Loucy (cell line): ENCODE measurements around the gene PDK2.

Experiments
- H2AFZ ChIP-seq: fragments of 200-600 bp; sonication (generic); 2 replicates; pipeline ENCODE4 v1.6.0; 2016; ENCODE audit warnings: antibody characterized with exemption, mild to moderate bottlenecking, low read length, moderate library complexity
- H3F3A ChIP-seq: fragments of 200-600 bp; 2 replicates; pipeline ENCODE4 v1.6.0; 2016; ENCODE audit warnings: antibody characterized with exemption, low read depth, mild to moderate bottlenecking
- H3K27me3 ChIP-seq: fragments of 200-600 bp; sonication (generic); 2 replicates; pipeline ENCODE4 v1.6.1; 2014; ENCODE audit warnings: low read length, mild to moderate bottlenecking; ENCODE audit not compliant: insufficient read depth, poor library complexity, severe bottlenecking
- H3K36me3 ChIP-seq: fragments of 200-600 bp; sonication (generic); 2 replicates; pipeline ENCODE4 v1.6.1; 2016; ENCODE audit warnings: low read length; ENCODE audit not compliant: insufficient read depth
- H3K4me1 ChIP-seq: fragments of 200-600 bp; sonication (generic); 2 replicates; pipeline ENCODE4 v1.5.1; 2014; ENCODE audit warnings: low read length, mild to moderate bottlenecking; ENCODE audit not compliant: insufficient read depth, poor library complexity, severe bottlenecking
- H3K4me2 ChIP-seq: fragments of 200-600 bp; sonication (generic); 2 replicates; pipeline ENCODE4 v1.6.0; 2014; ENCODE audit warnings: antibody characterized with exemption, low read length, low read depth, mild to moderate bottlenecking; ENCODE audit not compliant: poor library complexity, severe bottlenecking
- H3K4me3 ChIP-seq: fragments of 200-600 bp; sonication (generic); 2 replicates; pipeline ENCODE4 v1.5.1; 2014; ENCODE audit warnings: low read length, mild to moderate bottlenecking, mixed read lengths; ENCODE audit not compliant: poor library complexity, severe bottlenecking
- H3K79me2 ChIP-seq: fragments of 200-600 bp; sonication (generic); 2 replicates; pipeline ENCODE4 v1.6.1; 2014; ENCODE audit warnings: low read length; ENCODE audit not compliant: insufficient read depth
- H3K9ac ChIP-seq: fragments of 200-600 bp; sonication (generic); 2 replicates; pipeline ENCODE4 v1.6.0; 2014; ENCODE audit warnings: mild to moderate bottlenecking, low read depth, low read length, moderate library complexity; ENCODE audit not compliant: poor library complexity, severe bottlenecking
- H3K9me2 ChIP-seq: fragments of 200-600 bp; sonication (generic); replicated peaks from 2 replicates; pipeline ENCODE4 v1.6.1; 2016; ENCODE audit warnings: low read depth, low read length, mixed read lengths
- H3K9me3 ChIP-seq: fragments of 200-600 bp; sonication (generic); 2 replicates; pipeline ENCODE4 v1.6.1; 2014; ENCODE audit warnings: mild to moderate bottlenecking, antibody characterized with exemption, low read length, low read depth; ENCODE audit not compliant: insufficient read depth
- H4K20me1 ChIP-seq: fragments of 200-600 bp; sonication (generic); 2 replicates; pipeline ENCODE4 v1.6.0; 2014; ENCODE audit warnings: antibody characterized with exemption, low read length, mild to moderate bottlenecking; ENCODE audit not compliant: insufficient read depth, poor library complexity, severe bottlenecking
- CTCF ChIP-seq: fragments of 200-600 bp; sonication (generic); conservative IDR thresholded peaks from 2 replicates; pipeline ENCODE4 v1.5.1; 2014; ENCODE audit warnings: mild to moderate bottlenecking, antibody characterized with exemption, low read length
- EZH2phosphoT487 ChIP-seq: fragments of 200-600 bp; IDR thresholded peaks from 2 replicates; pipeline ENCODE4 v1.6.1; 2018; ENCODE audit warnings: antibody characterized with exemption, mild to moderate bottlenecking, moderate library complexity, borderline replicate concordance

The PDK2 gene

GRCh38 chr17:50047083-50047482 lies 48.1 kb upstream of the PDK2 start:
- no peak overlapping the region for H3K9ac ChIP-seq
- H3K4me1 ChIP-seq: peaks cover 25% of the 10 kb centered on the region
- no peak for TF ChIP-seq EZH2phosphoT487
- TF ChIP-seq CTCF: no peak
- no peaks in the 10 kb centered on the region for H3K27me3 ChIP-seq
- no peaks in the 10 kb centered on the region for H3K9me3 ChIP-seq
- no peaks in the 10 kb centered on the region for H3K79me2 ChIP-seq
- H3K36me3 ChIP-seq: no peaks in the 10 kb centered on the region
- peak overlapping the region; percentile 9 for H3K4me2 ChIP-seq
- H4K20me1 ChIP-seq: no peaks in the 10 kb centered on the region
- no peak overlapping the region for H3K4me3 ChIP-seq
- H3K9me2 ChIP-seq: no peaks in the 10 kb centered on the region
- no peaks in the 10 kb centered on the region for H3F3A ChIP-seq
- H2AFZ ChIP-seq: no peak overlapping the region

- no peaks in the 10 kb centered on the region for H4K20me1 ChIP-seq
- H3K9ac ChIP-seq: no peak overlapping the region
- H3K4me3 ChIP-seq: no peak overlapping the region
- H3K36me3 ChIP-seq: no peaks in the 10 kb centered on the region
- H3K27me3 ChIP-seq: no peaks in the 10 kb centered on the region
- peak overlapping the region; percentile 9 for H3K4me2 ChIP-seq
- TF ChIP-seq CTCF: no peak
- TF ChIP-seq EZH2phosphoT487: no peak
- no peaks in the 10 kb centered on the region for H3K9me3 ChIP-seq
- no peaks in the 10 kb centered on the region for H3K9me2 ChIP-seq
- H3K4me1 ChIP-seq: peaks cover 28% of the 10 kb centered on the region
- H3F3A ChIP-seq: no peaks in the 10 kb centered on the region
- no peak overlapping the region for H2AFZ ChIP-seq
- H3K79me2 ChIP-seq: no peaks in the 10 kb centered on the region
These were observed 47.5 kb upstream of the PDK2 start for GRCh38 chr17:50047488-50048126.

GRCh38 chr17:50048146-50048720 lies 46.9 kb upstream of the PDK2 start:
- Histone ChIP-seq H3K9ac (no peak overlapping the region), H3K9me2 (no peaks in the 10 kb centered on the region), H4K20me1 (no peaks in the 10 kb centered on the region), H3K27me3 (no peaks in the 10 kb centered on the region), H3K4me2 (no peak overlapping the region), H2AFZ (no peak overlapping the region), H3K79me2 (no peaks in the 10 kb centered on the region), H3K4me1 (peaks cover 33% of the 10 kb centered on the region), H3K9me3 (no peaks in the 10 kb centered on the region), H3K4me3 (no peak overlapping the region), H3F3A (no peaks in the 10 kb centered on the region), H3K36me3 (no peaks in the 10 kb centered on the region)
- no peak for TF ChIP-seq EZH2phosphoT487
- TF ChIP-seq CTCF: no peak
